Measurements from ENCODE around the gene ATXN7L1.
"Not testable (repeated sequence)": the region's sequence is repeated elsewhere in the genome, so short reads cannot be mapped to it uniquely, and the experiment has no call there.

The ATXN7L1 gene

DNA sequence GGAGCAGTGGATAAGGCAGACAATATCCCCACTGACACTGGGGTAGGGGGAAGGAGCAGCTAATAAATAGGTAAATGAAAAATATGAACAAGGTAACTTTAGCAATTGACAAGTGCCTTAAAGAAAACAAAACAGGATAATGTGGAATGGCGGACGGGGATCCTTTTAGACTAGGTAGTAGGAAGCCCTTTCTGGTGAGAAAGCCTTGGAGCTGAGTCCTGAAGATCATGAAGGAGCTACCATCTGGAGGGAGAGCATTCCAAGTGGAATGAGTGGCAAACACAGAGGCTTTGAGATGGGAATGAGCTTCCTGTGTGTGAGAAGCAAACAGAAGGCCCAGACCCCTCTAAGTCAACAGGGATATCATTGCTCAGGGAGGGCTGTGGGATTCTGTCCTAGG lies 16.0 kb upstream of the ATXN7L1 start:
- DNase-seq (ENCODE audit: low read depth, low spot score): no peak

DNA sequence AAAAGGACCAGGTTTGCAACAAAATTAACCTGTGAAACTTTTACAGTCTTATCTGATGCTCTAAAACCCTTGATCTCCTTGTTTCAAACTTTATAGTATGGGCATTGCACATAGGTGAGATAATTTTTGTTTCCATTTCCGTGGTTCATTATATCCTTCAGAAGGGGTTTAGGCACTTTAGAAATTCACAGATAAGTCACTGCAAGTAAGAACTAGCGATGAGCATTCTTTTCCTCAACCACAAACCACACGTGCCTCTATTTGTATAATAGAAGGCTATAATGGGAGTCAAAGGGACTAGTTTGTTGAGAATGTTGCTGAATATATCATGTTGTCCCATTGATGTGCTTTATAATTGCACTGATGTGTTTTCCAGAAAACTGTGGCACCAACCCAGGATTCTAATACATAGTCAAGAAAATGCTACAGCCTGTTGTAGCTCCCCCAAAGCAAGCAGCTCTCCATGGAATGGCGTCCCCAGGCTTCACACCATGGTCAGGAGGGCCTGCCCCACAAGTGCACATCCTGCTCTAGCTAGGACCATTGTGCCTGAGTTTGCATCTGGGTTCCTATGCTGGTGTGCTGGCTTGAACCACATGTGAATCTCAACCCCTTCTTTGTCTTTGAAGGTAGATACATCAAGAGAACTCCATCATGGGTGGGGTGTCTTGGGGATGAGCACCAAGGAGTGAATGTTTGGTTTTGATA lies 14.0 kb upstream of the ATXN7L1 start:
- DNase-seq (ENCODE audit: low read depth, low spot score): no peak

GRCh38 chr7:105887569-105888189 lies 11.3 kb upstream of the ATXN7L1 start:
- no peak for DNase-seq (ENCODE audit: low read depth, low spot score)

GRCh38 chr7:105886776-105887175 lies 10.4 kb upstream of the ATXN7L1 start:
- DNase-seq (ENCODE audit: low read depth, low spot score): no peak

DNA sequence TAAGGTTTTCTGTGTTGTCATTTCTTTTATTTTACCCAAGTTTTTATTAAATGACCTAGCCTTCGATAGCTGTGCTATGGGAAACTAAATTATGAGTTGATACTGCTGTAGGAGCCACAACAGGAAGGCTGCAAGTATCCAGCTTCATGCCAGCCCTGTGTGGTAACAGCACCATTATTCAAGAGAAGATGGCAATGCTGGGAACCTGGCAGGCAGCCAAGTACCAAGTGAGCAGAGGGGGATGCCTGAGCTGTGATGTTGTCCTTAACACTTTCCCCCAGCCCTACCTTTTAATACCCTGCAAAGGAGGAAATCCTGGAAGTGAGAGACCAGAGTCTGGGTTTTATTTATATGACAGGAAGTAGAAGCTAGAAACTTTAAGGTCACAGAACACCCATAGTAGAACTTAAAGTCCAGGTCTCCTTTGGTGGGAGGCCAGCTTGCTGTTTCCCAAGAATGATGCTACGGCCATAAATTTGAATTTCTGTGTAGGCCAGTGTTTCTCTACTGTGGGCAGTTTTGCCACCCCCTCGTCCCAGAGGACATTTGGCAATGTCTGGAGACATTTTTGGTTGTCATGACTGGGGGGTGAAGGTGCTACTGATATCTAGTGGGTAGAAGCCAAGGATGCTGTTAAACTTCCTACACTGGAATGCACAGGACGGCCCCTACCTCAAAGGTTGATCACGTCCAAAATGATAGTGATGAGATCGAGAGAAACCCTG lies 9.2 kb upstream of the ATXN7L1 start:
- no peak for DNase-seq (ENCODE audit: low read depth, low spot score)

DNA sequence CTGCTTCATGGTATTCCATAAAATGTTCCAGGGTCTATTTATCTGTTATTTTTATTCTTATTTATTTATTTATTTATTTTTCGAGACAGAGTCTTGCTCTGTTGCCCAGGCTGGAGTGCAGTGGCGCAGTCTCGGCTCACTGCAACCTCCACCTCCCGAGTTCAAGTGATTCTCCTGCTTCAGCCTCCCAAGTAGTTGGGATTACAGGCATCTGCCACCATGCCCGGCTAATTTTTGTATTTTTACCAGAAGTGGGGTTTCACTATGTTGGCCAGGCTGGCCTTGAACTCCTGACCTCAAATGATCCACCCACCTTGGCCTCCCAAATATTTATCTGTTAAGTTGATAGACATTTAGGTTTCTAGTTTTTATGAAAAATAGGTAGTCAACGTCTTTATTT lies 6.8 kb upstream of the ATXN7L1 start:
- not testable (repeated sequence) for DNase-seq (ENCODE audit: low read depth, low spot score)

DNA sequence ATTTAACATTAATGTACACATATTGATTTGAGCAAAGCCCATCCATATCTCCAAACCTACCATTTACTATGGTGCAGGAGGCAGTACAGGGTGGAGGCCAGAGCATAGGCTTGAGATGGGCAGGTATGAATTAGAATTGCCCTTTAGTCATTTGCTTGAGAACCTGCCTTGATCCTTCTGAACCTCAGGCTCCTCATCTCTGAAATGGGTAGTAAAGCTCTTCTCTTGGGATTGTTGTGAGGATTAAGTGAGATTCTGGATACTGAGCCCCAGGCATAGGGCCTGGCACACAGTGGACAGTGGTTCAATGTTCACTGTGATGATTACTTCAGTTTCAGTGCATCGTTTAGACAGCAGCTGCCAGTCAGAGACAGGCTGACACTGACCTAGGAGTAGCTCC lies 5.0 kb upstream of the ATXN7L1 start:
- no peak for DNase-seq (ENCODE audit: low read depth, low spot score)

DNA sequence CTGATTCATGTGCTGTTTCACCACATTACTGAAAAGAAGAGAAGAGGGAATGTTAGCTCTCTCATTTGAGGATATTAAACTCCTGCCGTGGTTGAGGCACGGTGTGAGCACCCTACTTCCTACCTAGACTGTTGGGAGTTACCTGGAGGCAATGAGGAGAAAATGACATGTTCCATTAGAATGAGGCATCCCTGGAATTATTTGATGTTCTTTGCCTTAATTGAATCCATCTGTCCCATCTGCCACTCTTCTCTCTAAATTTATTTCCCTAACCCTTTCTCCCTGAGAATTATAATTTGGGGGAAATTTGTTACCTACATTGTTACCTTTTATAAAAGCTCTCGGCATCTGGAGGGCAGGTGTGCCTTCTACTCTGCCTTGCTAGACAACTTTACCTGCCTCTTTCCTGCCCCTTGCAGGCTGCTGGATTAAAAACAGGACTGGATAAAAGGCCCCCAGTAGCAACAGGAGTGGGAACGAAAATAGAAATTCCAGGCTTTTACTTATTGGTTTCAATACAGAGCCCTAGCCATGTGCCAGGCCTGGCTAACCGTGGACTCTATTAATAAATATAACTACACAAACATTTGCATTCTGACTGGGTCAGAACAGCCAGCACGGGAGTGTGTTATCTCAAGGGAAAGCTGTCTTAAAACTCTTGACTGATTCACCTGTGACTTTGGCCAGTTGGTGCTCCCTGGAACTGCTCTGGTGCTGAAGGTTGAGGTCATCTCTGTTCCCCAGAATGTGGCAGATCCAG lies 4.4 kb upstream of the ATXN7L1 start:
- DNase-seq (ENCODE audit: low read depth, low spot score): no peak

GRCh38 chr7:105879782-105880181 lies 3.4 kb upstream of the ATXN7L1 start:
- DNase-seq (ENCODE audit: low read depth, low spot score): no peak

GRCh38 chr7:105878746-105879605 lies 2.6 kb upstream of the ATXN7L1 start:
- DNase-seq (ENCODE audit: low read depth, low spot score): no peak

GRCh38 chr7:105877736-105878135 lies 1.3 kb upstream of the ATXN7L1 start:
- DNase-seq (ENCODE audit: low read depth, low spot score): no peak

DNA sequence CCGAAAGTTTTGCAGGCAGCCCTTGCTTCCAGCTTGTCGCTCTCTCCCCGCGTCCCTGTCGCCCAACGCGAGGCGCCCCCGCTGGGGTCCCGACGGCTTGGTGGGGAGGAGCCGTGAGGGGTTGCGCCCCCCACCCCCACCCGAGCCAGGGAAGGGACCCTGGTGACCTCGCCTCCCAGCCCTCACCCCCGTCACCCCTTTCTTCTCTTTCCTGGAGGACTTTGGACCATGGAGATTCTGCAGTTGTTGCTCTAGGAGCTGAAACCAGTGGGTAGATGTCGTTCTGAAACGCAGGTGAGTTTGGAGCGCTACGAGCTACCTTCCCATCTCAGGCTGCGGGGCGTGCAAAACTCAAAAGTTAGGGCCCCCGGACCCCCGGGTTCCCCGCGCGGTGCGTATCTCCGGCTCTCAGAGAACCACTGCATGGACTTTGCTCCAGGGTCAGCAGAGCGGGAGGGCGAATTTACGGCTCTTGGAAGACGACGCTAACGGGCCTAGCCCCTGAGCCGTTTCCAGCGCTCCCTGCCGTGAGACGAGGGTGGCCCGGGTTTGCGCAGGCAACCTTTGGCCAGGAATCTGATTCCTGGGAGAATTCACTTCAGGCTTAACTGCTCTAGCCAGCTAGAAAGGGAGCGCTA lies 684 bp upstream of the ATXN7L1 start:
- peak; percentile 75 for DNase-seq (ENCODE audit: low read depth, low spot score)

GRCh38 chr7:105875505-105875904 lies 894 bp downstream of the ATXN7L1 start:
- no peak for DNase-seq (ENCODE audit: low read depth, low spot score)

- DNase-seq (ENCODE audit: low read depth, low spot score): no peak
Observed at GRCh38 chr7:105874055-105874454, 2.3 kb downstream of the ATXN7L1 start.

DNA sequence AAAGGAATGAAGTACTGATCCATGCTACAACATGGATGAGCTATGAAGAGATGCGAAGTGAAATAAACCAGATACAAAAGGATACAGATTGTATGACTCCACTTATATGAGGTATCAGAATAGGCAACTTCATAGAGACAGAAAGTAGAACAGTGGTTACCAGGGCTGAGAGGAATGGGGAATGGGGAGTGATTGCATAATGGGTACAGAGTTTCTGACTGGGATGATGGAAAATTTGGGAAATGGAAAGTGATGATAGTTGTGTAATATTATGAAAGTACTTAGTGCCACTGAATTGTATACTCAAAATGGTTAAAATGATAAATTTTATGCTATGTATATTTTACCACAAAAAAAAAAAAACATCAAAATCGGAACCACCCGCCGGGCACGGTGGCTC lies 3.9 kb downstream of the ATXN7L1 start:
- no peak for DNase-seq (ENCODE audit: low read depth, low spot score)

- no peak for DNase-seq (ENCODE audit: low read depth, low spot score)
Observed at GRCh38 chr7:105871142-105871541, 5.3 kb downstream of the ATXN7L1 start.

DNA sequence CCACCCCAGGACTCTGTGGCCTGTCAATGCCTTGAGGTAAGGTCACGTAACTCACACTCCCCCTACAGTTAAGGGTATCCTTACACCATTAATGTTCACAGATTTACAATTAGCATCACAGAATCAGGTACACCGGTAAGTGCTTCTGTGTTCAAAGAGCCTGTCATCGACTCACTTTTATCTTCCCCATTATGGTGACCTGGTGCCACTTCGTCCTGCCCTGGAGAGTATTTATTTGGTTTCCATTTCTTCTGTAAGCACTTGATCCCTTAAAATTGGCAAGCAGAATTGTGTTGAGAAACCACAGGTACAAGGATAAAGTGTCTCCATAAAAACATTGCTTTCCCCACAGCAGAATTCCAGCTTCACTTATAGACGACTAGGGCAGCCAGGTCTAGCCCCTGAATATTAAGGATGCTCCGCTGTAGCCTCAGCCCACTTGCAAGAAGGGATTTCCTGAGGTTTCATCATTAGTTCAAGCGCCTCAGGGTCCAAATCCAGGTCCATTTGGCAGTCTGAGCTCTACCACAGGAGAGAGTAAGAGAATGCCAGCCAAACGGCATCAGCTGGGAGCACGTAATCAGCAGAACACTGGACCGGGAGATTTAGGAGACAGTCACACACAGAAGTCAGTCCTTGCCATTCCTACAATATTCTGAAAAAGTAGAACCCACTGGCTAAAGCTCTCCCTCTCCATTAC lies 10.1 kb downstream of the ATXN7L1 start:
- no peak for DNase-seq (ENCODE audit: low read depth, low spot score)

- no peak for DNase-seq (ENCODE audit: low read depth, low spot score)
Observed at GRCh38 chr7:105863876-105864275, 12.5 kb downstream of the ATXN7L1 start.

- DNase-seq (ENCODE audit: low read depth, low spot score): no peak
Observed at GRCh38 chr7:105862770-105863169, 13.6 kb downstream of the ATXN7L1 start.

GRCh38 chr7:105862276-105862675 lies 14.1 kb downstream of the ATXN7L1 start:
- no peak for DNase-seq (ENCODE audit: low read depth, low spot score)

All from ELF-1 (cell line).